ENCODE results near the gene MAJIN.

Gene MAJIN

GRCh38 chr11:64892411-64892831 is 79.5 kb downstream of the MAJIN start:
- Histone ChIP-seq H3K9me2 (replicated peaks; ENCODE audit: insufficient read depth, low read length) (no peaks in the 10 kb centered on the region), H2AFZ (ENCODE audit: low read depth, low read length, severe bottlenecking) (no peak overlapping the region), H3K27me3 (ENCODE audit: low read length) (no peaks in the 10 kb centered on the region), H3K4me3 (ENCODE audit: insufficient read depth, low read length, poor library complexity, severe bottlenecking) (no peak overlapping the region), H3K27ac (ENCODE audit: low read depth, low read length) (no peak overlapping the region), H3K9me3 (ENCODE audit: insufficient read depth, low read length) (no peaks in the 10 kb centered on the region), H3K79me2 (ENCODE audit: insufficient read depth, low read length) (no peaks in the 10 kb centered on the region), H3K4me2 (ENCODE audit: low read depth, low read length, poor library complexity, severe bottlenecking) (no peak overlapping the region), H4K20me1 (ENCODE audit: low read depth, low read length) (no peaks in the 10 kb centered on the region), H3K9ac (ENCODE audit: low read length) (no peak overlapping the region), H3K36me3 (ENCODE audit: low read length) (no peaks in the 10 kb centered on the region), H3F3A (ENCODE audit: insufficient read depth) (0 out of 2 replicates have a peak, but pooled peaks cover 2% of the 10 kb centered on the region)
- TF ChIP-seq CTCF (IDR thresholded peaks at IDR 0.05; ENCODE audit: insufficient read depth, low read length, poor library complexity, severe bottlenecking) (no peak), EZH2phosphoT487 (conservative IDR thresholded peaks at IDR 0.05; ENCODE audit: low read length) (no peak)

- 0 out of 2 replicates have a peak, but pooled peaks cover 5% of the 10 kb centered on the region for H3F3A ChIP-seq (ENCODE audit: insufficient read depth)
- no peaks in the 10 kb centered on the region for H4K20me1 ChIP-seq (ENCODE audit: low read depth, low read length)
- no peaks in the 10 kb centered on the region for H3K9me3 ChIP-seq (ENCODE audit: insufficient read depth, low read length)
- no peaks in the 10 kb centered on the region for H3K9me2 ChIP-seq (replicated peaks; ENCODE audit: insufficient read depth, low read length)
- no peak overlapping the region for H3K4me2 ChIP-seq (ENCODE audit: low read depth, low read length, poor library complexity, severe bottlenecking)
- TF ChIP-seq CTCF (IDR thresholded peaks at IDR 0.05; ENCODE audit: insufficient read depth, low read length, poor library complexity, severe bottlenecking) (no peak), EZH2phosphoT487 (conservative IDR thresholded peaks at IDR 0.05; ENCODE audit: low read length) (no peak)
- no peaks in the 10 kb centered on the region for H3K36me3 ChIP-seq (ENCODE audit: low read length)
- no peak overlapping the region for H3K9ac ChIP-seq (ENCODE audit: low read length)
- H3K4me3 ChIP-seq (ENCODE audit: insufficient read depth, low read length, poor library complexity, severe bottlenecking) = no peak overlapping the region
- no peaks in the 10 kb centered on the region for H3K79me2 ChIP-seq (ENCODE audit: insufficient read depth, low read length)
- no peak overlapping the region for H3K27ac ChIP-seq (ENCODE audit: low read depth, low read length)
- H3K27me3 ChIP-seq (ENCODE audit: low read length) = no peaks in the 10 kb centered on the region
- no peak overlapping the region for H2AFZ ChIP-seq (ENCODE audit: low read depth, low read length, severe bottlenecking)
Measured at GRCh38 chr11:64891880-64892279, 80.0 kb downstream of the MAJIN start.

GRCh38 chr11:64891215-64891848 is 80.6 kb downstream of the MAJIN start:
- no peaks in the 10 kb centered on the region for H3K27me3 ChIP-seq (ENCODE audit: low read length)
- H2AFZ ChIP-seq (ENCODE audit: low read depth, low read length, severe bottlenecking) = no peak overlapping the region
- no peak overlapping the region for H3K9ac ChIP-seq (ENCODE audit: low read length)
- H3K9me2 ChIP-seq (replicated peaks; ENCODE audit: insufficient read depth, low read length) = no peaks in the 10 kb centered on the region
- H3K4me3 ChIP-seq (ENCODE audit: insufficient read depth, low read length, poor library complexity, severe bottlenecking) = no peak overlapping the region
- no peak for TF ChIP-seq CTCF (IDR thresholded peaks at IDR 0.05; ENCODE audit: insufficient read depth, low read length, poor library complexity, severe bottlenecking)
- TF ChIP-seq EZH2phosphoT487 (conservative IDR thresholded peaks at IDR 0.05; ENCODE audit: low read length) = no peak
- H4K20me1 ChIP-seq (ENCODE audit: low read depth, low read length) = no peaks in the 10 kb centered on the region
- H3K4me2 ChIP-seq (ENCODE audit: low read depth, low read length, poor library complexity, severe bottlenecking) = no peak overlapping the region
- H3K27ac ChIP-seq (ENCODE audit: low read depth, low read length) = no peak overlapping the region
- H3K36me3 ChIP-seq (ENCODE audit: low read length) = no peaks in the 10 kb centered on the region
- H3K79me2 ChIP-seq (ENCODE audit: insufficient read depth, low read length) = no peaks in the 10 kb centered on the region
- 0 out of 2 replicates have a peak, but pooled peaks cover 5% of the 10 kb centered on the region for H3F3A ChIP-seq (ENCODE audit: insufficient read depth)
- H3K9me3 ChIP-seq (ENCODE audit: insufficient read depth, low read length) = no peaks in the 10 kb centered on the region
